Pancreas (tissue), 10 donors: ENCODE data around the gene PRR18. TPM values are rescaled to one million over a fixed set of nuclear protein-coding genes. Genes with fewer than 3 reads are reported as not detected.

Experiments
- ATAC-seq, 4 donors: fragments of 200-7000 bp; cut with Tn5 transposase; one replicate each; pipeline versions ENCODE4 v1.8.0 to v1.9.1; 2020; ENCODE audit warnings: mild to moderate bottlenecking in 4 of 4, moderate library complexity in 4 of 4
- DNase-seq, 6 donors: peaks; one replicate each; pipeline ENCODE4 v3.0.0-alpha.2; 2020
- FAIRE-seq: peaks from 2 replicates; lab custom pipeline; 2012; peaks lifted over from hg19 to GRCh38; lab: Jason Lieb, UNC
- H3K27ac ChIP-seq, 4 donors: fragments of 200-600 bp; sonication (generic); 1 replicate in 3 of 4; 2 replicates in 1 of 4; pipeline versions ENCODE4 v1.5.0 to v1.8.0; 2020
- H3K27me3 ChIP-seq, 4 donors: fragments of 200-600 bp; one replicate each; pipeline ENCODE4 v1.8.0; 2021
- H3K36me3 ChIP-seq, 3 donors: fragments of 200-600 bp; sonication (generic) in 1 of 3; one replicate each; pipeline versions ENCODE4 v1.5.0 to v1.8.0; 2020 to 2021
- H3K4me1 ChIP-seq, 3 donors: fragments of 200-600 bp; one replicate each; pipeline ENCODE4 v1.8.0; 2021
- H3K4me3 ChIP-seq, 4 donors: fragments of 200-600 bp; sonication (generic) in 2 of 4; one replicate each; pipeline versions ENCODE4 v1.5.0 to v1.8.0; 2020 to 2021
- H3K9me3 ChIP-seq, 4 donors: fragments of 200-600 bp; one replicate each; pipeline ENCODE4 v1.8.0; 2021
- CTCF ChIP-seq, 4 donors: fragments of 200-600 bp; sonication (generic) in 3 of 4; IDR thresholded peaks; one replicate each; pipeline versions ENCODE4 v1.5.0 to v1.8.0; 2021; ENCODE audit warnings: antibody characterized with exemption in 4 of 4
- WGBS, 2 donors: extraction: QIAGEN DNeasy Blood & Tissue Kit; methylation state at CpG; one replicate each; pipeline ENCODE4 v1.1.7; 2013; 5-methylcytosine and 5-hydroxymethylcytosine counted together
- intact Hi-C, 3 donors: fragments of 100-400 bp; cut with DNase I; formaldehyde crosslinking; loops; one replicate each; pipeline versions ENCODE4 v1.11.1 to v1.14.2; 2022
- polyA plus RNA-seq, 2 donors: library from polyadenylated mRNA; stranded (reverse); fragments of 200-250 nt; gene quantifications; one replicate each; pipeline ENCODE4 v1.2.3, GENCODE V29; 2013
- total RNA-seq, 6 donors: library from RNA; stranded (reverse); fragmentation: NEBNext Ultra II Directional in 4 of 6; extraction: Animal tissue kit (Norgen Biotek cat#: 25700) in 4 of 6; gene quantifications; one replicate each; pipeline versions ENCODE4 v1.2.1 to v1.2.4, GENCODE V29; 2021 to 2023
- donor health status: healthy with polysubstance abuse.
- donor health status: DM: no; HTN: no; CAD: no; lungs with moderate emphysema.
- donor health status: DM: no; HTN: no; CAD: no.
- donor health status: control.
- donor health status: control.
- donor health status: Bipolar disorder and iron deficiency.
- donor health status: DM: yes; HTN: yes; CAD: no.
- donor health status: DM: no; HTN: no; CAD: no.
- donor health status: DM: no; HTN: no; CAD: no.
- donor health status: DM: yes; HTN: yes; CAD: no.

Gene PRR18
- total and polyA plus RNA-seq, 8 donors = 0.06 to 0.61 (median 0.34) TPM

GRCh38 chr6:166307082-166308032, 835 bp downstream of the PRR18 start:
- H3K36me3 ChIP-seq = no peaks in the 10 kb centered on the region
- ATAC-seq (peak; percentile 35 to 56 (median 46)), DNase-seq (peak in 3 of 6 donors; percentile 26 to 72 (median 67)), FAIRE-seq (no peak)
- peaks cover 0 to 4% (median 0%) of the 10 kb centered on the region in 3 donors for H3K4me1 ChIP-seq
- H3K9me3 ChIP-seq = no peaks in the 10 kb centered on the region
- 5 to 7% methylated on average over 58 to 115 of the region's 115 CpGs for WGBS, 2 donors
- no peak for TF ChIP-seq CTCF (IDR thresholded peaks at IDR 0.05)
- no peak overlapping the region for H3K27ac ChIP-seq
- no peaks in the 10 kb centered on the region for H3K27me3 ChIP-seq
- intact Hi-C loops = no loop called here
- H3K4me3 ChIP-seq = peak overlapping the region; percentile 26 to 59 (median 36)

- no peak for DNase-seq
- no peaks in the 10 kb centered on the region for H3K36me3 ChIP-seq
- no peak overlapping the region for H3K27ac ChIP-seq
- intact Hi-C loops = no loop called here
- H3K9me3 ChIP-seq = no peaks in the 10 kb centered on the region
- H3K4me3 ChIP-seq = peak overlapping the region in 1 of 4 donors; percentile 59
- ATAC-seq = peak in 1 of 4 donors; percentile 42
- no peaks in the 10 kb centered on the region for H3K27me3 ChIP-seq
- 57 to 63% methylated on average over 32 to 34 of the region's 34 CpGs for WGBS, 2 donors
- no peak for TF ChIP-seq CTCF (IDR thresholded peaks at IDR 0.05)
- H3K4me1 ChIP-seq = peaks cover 0 to 4% (median 0%) of the 10 kb centered on the region in 3 donors
- FAIRE-seq = no peak
Observed at GRCh38 chr6:166306378-166307081, 1.7 kb downstream of the PRR18 start.

DNA sequence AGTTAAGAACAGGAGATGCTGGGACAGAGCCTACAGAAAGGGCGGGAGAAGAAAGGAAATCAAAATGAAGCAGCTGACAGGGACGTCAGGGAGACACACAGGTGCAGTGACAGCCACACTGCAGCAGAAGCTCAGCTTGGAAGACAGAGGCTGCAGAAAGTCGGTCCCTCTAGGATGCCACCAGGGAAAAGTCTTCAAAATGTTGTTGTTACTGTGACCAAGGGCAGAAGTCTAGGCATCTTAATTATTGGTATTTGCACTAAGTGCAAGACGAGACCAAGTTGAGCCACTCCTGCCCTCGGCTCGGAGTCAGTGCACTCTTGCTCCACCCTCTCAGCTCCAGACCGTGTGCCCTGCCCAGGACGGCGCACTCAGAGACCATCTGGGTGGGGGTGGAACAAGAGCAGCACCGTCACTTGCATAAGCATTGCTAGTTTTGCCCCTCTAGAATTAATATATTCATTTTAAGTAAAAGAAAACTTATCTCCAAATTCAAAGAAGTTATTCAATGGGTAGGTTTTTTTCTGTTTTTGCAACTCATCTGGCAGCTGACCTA, 2.6 kb downstream of the PRR18 start:
- DNase-seq (no peak), FAIRE-seq (no peak), ATAC-seq (no peak)
- TF ChIP-seq CTCF (IDR thresholded peaks at IDR 0.05) = no peak
- no peaks in the 10 kb centered on the region for H3K36me3 ChIP-seq
- H3K27me3 ChIP-seq = no peaks in the 10 kb centered on the region
- H3K4me1 ChIP-seq = peaks cover 0 to 4% (median 0%) of the 10 kb centered on the region in 3 donors
- intact Hi-C loops = no loop called here
- 74 to 76% methylated on average over 10 of the region's 10 CpGs for WGBS, 2 donors
- H3K27ac ChIP-seq = no peak overlapping the region
- H3K4me3 ChIP-seq = no peak overlapping the region
- H3K9me3 ChIP-seq = no peaks in the 10 kb centered on the region

- whole genome bisulfite sequencing, 2 donors = 69 to 79% methylated on average over 3 of the region's 3 CpGs
- FAIRE-seq (no peak), ATAC-seq (no peak), DNase-seq (no peak)
- intact Hi-C loops = no loop called here
- no peaks in the 10 kb centered on the region for H3K9me3 ChIP-seq
- peaks cover 0 to 4% (median 0%) of the 10 kb centered on the region in 3 donors for H3K4me1 ChIP-seq
- no peak overlapping the region for H3K4me3 ChIP-seq
- TF ChIP-seq CTCF (IDR thresholded peaks at IDR 0.05) = no peak
- no peak overlapping the region for H3K27ac ChIP-seq
- H3K36me3 ChIP-seq = no peaks in the 10 kb centered on the region
- H3K27me3 ChIP-seq = no peaks in the 10 kb centered on the region
Observed at GRCh38 chr6:166304106-166304505, 4.1 kb downstream of the PRR18 start.
